C4-2B (cell line): ENCODE data around the gene PDE4DIP.
"Not testable (repeated sequence)": the region's sequence is repeated elsewhere in the genome, so short reads cannot be mapped to it uniquely, and the experiment has no call there.

Experiments
- H3K27ac ChIP-seq: fragments of 450-650 bp; 2 replicates; pipeline ENCODE4 v1.5.1; 2017
- CTCF ChIP-seq: fragments of 450-650 bp; conservative IDR thresholded peaks from 2 replicates; pipeline ENCODE4 v1.5.1; 2017; ENCODE audit warnings: mild to moderate bottlenecking

PDE4DIP gene

GRCh38 chr1:149075505-149076127 is 231.4 kb downstream of the PDE4DIP start:
- TF ChIP-seq CTCF: peak; percentile 41
- H3K27ac ChIP-seq: not testable (repeated sequence)
